ENCODE data around the gene ZNF649.
A peak's percentile ranks its signal among the peaks of the same experiment; 100 is the strongest.
"Not testable (repeated sequence)": the region's sequence is repeated elsewhere in the genome, so short reads cannot be mapped to it uniquely, and the experiment has no call there.

Gene ZNF649

GRCh38 chr19:51904331-51905165 lies at the start of gene ZNF649:
Gene ZNF649, minus strand, starts transcription at chr19:51905017. Its CDS starts 4,910 bp downstream, at chr19:51900107.
- DNase-seq, result peak; percentile 73 to 88

GRCh38 chr19:51948975-51949374 lies 44.2 kb upstream of the ZNF649 start:
- no peak for DNase-seq

GRCh38 chr19:51946602-51947001 lies 41.8 kb upstream of the ZNF649 start:
- no peak for DNase-seq

GRCh38 chr19:51944798-51945552 lies 40.2 kb upstream of the ZNF649 start:
- DNase-seq, result no peak

- no peak for DNase-seq
Measured at GRCh38 chr19:51938936-51939335, 34.1 kb upstream of the ZNF649 start.

GRCh38 chr19:51931921-51932320 lies 27.1 kb upstream of the ZNF649 start:
- DNase-seq, result no peak

- DNase-seq, result no peak
Measured at GRCh38 chr19:51927859-51928258, 23.0 kb upstream of the ZNF649 start.

- peak; percentile 90 to 95 for DNase-seq
Measured at GRCh38 chr19:51926784-51927741, 22.2 kb upstream of the ZNF649 start, which contains the start of gene ZNF613. Gene ZNF613, plus strand, starts transcription at chr19:51927472. Its CDS starts 8,749 bp downstream, at chr19:51936221.

GRCh38 chr19:51926426-51926783 lies 21.6 kb upstream of the ZNF649 start:
- no peak for DNase-seq

GRCh38 chr19:51921949-51922348 lies 17.1 kb upstream of the ZNF649 start:
- DNase-seq, result no peak

GRCh38 chr19:51919606-51920005 lies 14.8 kb upstream of the ZNF649 start:
- DNase-seq, result no peak

GRCh38 chr19:51916167-51916566 lies 11.3 kb upstream of the ZNF649 start:
- no peak for DNase-seq

- no peak for DNase-seq
Measured at GRCh38 chr19:51915324-51915867, 10.6 kb upstream of the ZNF649 start.

GRCh38 chr19:51907981-51908380 lies 3.2 kb upstream of the ZNF649 start:
- DNase-seq, result not testable (repeated sequence)

- not testable (repeated sequence) for DNase-seq
Measured at GRCh38 chr19:51906108-51906507, 1.3 kb upstream of the ZNF649 start.

- DNase-seq, result not testable (repeated sequence)
Measured at GRCh38 chr19:51905639-51906038, 822 bp upstream of the ZNF649 start.

GRCh38 chr19:51905206-51905605 lies 389 bp upstream of the ZNF649 start:
- DNase-seq, result no peak

GRCh38 chr19:51903192-51903591 lies 1.6 kb downstream of the ZNF649 start:
- DNase-seq, result peak; percentile 7 to 43

GRCh38 chr19:51901860-51902259 lies 3.0 kb downstream of the ZNF649 start:
- no peak for DNase-seq

- DNase-seq, result no peak
Measured at GRCh38 chr19:51891193-51891747, 13.5 kb downstream of the ZNF649 start.

- DNase-seq, result no peak
Measured at GRCh38 chr19:51889934-51890333, 14.9 kb downstream of the ZNF649 start.

Measured in hippocampal formation (tissue), 2 donors.